TTC549 (cell line): ENCODE measurements around the gene HNF1B.
"Not testable (repeated sequence)": the region's sequence is repeated elsewhere in the genome, so short reads cannot be mapped to it uniquely, and the experiment has no call there.

Source experiments
- FAIRE-seq: peaks from 2 replicates; lab custom pipeline; 2012; peaks lifted over from hg19 to GRCh38; lab: Jason Lieb, UNC

Gene HNF1B

GRCh38 chr17:37744961-37745800 is at the start of gene HNF1B:
Gene HNF1B (minus strand): TSS chr17:37745059. CDS start chr17:37744884, 175 bp downstream.
- FAIRE-seq: no peak

DNA sequence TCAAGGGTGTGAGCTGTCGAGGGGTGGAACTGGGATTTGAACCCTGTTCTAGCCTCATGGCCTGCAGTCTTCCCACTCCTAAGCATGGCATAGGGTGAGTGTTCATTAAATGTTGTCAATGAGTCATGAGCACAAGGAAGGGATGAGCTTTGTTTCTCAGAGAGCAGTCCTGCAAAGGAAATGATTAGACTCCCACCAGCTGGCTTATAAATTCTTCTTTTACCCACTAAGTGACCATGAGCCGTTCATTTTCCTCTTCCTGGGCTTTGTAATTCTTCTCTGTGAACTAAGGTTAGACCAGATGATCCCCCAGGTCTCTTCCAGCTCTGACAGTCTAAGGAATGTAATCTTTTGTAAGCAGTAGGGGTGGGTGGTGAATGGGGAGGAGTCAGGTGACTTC is 47.9 kb upstream of the HNF1B start:
- FAIRE-seq: no peak

DNA sequence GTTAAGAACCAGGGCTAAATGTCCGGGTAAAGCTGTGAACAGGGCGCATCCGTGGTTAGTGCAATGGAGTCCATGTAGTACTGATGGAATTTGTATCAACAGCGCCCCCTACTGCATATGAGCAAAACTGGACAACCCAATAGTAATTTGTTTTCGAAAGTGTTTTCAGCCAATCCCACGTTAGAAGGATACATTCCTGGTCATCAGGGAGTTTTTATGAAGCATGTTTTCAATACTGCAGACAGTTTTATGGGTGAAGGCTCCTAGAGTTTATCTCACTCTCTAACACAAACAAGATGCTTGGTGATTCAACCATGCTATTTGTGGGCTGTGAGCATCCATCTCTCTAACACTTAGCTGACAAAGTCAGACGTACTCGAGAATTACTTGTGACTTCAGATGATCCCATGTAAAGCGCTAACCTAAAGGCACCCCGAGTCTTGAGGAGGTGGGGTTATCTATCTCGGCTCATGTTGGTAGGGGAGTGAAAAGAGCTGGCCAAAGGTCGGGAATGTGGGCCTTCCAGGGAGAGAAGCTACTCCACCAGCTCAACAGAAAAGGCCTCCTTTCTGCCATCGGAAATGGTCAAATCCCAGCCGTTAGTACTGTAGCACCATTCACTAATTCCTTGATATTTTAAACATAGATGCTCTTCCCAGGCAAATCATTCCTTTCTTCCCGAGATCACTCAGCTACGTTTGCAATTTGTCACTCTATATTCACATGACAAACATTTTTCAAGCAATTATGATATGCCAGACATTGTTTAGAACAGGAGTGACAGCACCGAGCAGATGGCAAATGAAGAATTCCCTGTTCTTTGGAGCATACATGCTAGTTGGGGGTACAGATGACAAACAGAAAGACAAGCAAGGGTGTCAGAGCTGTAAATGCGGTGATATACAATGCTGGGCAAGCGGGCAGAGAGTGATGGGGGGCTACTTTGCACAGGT is 46.9 kb upstream of the HNF1B start:
- FAIRE-seq: no peak

DNA sequence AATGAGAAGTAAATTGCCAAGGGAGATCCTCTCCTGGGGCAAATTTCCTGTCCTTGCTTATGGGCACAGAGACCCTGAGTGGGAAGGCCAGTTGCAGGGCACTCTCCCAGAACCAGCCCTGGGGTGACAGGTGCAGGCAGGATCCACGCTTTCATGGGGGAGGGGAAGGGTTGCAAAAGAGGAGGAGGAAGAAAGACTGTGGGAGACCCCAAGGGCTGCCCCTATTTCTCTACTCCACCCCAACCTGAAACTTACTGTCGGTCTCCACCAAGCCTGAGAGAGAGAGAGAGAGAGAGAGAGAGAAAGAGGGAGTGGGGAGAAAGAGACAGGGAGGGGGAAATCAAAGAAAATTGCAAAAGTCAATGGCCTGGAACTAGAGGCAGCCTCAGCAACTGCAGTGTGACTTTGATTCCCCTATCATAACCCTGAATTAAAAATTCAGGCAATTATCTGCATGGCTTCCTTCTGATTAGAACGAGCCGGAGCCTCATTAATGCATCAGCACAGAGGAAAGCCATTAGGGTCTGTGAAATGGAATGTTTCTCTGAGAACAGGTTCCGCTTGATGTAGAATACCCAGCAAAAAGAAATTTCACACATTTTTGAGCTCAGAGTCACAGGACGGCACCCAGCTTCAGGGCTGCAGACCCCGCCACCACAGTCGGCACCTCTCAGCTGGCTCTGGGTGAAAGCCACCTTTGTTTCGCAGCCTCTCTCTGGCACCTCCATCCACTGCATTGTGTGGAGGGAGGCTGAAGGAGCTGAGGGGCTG is 45.1 kb upstream of the HNF1B start:
- FAIRE-seq: no peak

DNA sequence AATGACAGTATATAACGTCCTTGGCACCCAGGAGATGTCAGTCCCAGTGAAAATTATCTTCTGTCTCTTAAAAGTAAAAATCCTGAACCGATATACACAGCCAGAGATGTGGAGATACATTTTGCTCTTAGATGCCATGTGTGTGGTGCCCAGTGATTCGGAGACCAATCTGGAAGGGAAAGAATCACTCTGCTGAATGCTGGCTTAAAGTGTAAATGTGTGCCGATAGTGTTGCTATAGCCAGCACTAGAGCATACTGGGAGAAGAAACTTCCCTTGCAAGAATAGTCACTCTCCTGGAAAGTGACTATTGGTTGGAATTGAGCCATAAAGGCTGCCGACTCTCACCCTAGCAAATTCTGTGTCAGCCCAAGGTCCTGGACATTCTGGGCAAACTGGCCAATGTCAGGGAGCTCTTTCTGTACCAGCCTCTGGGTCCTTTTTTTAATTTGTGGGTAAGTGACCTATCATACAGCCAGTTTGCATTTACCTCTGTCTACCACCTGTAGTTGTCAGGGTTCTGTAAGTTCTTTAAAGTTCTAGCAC is 44.2 kb upstream of the HNF1B start:
- no peak for FAIRE-seq

- no peak for FAIRE-seq
Observed at GRCh38 chr17:37788526-37788925, 43.7 kb upstream of the HNF1B start.

DNA sequence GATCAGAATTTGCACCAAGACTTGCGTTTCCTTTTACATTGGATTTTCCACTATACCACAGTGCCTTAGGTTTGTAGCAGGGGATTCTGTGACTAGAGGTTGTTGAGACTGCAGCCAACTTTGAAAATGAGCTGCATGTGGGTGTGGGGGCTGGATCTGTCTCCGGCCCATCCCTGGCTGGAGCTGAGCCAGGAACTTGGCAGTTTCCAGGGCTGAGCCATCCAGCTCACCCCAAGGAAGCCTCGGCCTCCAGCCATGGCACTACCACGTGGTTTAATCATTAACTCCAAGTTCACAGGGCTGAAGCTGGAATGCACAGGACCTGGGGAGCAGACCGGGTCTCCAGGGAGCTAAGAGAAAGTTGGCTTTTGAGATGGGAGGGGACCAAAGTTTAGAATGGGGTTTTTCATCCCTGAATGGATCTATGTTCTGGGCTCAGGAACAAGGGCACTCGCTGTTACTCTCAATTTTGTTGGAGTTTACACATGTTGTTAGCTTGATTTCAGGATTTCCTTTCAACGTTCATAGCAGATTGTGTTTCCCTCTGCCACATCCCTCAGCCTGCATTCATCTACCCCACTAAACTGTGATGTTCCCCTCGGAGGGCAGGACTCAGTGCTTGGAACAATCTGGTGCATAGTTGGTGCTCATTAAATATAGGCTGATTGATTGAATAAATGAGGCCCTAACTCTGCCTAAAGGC is 42.3 kb upstream of the HNF1B start:
- no peak for FAIRE-seq

DNA sequence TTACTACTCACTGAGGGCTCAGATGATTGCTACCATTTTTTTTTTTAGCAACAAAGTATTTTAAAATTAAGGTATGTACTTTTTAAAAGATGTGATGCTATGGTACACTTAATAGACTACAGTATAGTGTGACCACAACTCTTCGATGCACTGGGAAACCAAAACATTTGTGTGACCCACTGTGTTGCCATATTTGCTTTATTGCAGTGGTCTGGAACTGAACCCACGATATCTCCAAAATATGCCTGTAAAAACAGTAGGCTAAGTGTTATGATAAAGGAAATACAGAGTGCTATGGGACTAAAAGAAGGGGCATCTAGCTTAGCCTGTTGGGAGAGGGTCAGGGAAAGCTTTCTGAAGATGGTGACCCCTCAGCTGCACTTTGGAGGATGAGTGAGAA is 41.6 kb upstream of the HNF1B start:
- no peak for FAIRE-seq

- not testable (repeated sequence) for FAIRE-seq
Observed at GRCh38 chr17:37782460-37782859, 37.6 kb upstream of the HNF1B start.

DNA sequence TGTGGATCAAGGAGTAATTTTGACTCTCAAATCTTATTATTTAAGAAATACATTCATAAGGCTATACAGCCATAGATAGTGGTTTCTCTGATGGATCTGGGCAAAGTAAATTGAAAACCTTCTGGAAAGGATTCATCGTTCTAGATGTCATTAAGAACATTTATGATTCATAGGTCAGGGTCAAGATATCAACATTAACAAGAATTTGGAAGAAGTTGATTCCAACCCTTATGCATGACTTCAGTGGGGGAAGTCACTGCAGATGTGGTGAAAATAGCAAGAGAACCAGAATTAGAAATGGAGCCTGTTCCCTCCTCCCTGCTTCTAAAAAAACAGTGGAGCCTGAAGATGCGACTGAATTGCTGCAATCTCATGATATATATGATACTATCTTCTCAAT is 36.6 kb upstream of the HNF1B start:
- FAIRE-seq: no peak

DNA sequence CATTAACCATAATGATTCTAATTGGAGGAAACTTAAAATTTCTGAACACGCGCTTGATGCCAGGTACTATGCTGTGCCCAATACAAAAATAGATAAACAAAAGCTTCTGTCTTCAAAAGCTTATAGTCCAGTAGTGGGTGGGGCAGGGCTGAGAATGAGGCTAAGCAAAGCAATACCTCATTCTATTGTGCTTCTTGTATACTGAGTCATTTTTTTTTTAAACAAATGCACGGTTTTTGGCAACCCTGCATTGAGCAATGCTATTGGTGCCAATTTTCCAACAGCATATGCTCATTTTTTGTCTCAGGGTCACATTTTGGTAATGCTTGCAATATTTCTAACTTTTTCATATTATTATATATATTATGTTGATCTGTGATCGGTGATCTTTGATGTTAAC is 34.7 kb upstream of the HNF1B start:
- no peak for FAIRE-seq

DNA sequence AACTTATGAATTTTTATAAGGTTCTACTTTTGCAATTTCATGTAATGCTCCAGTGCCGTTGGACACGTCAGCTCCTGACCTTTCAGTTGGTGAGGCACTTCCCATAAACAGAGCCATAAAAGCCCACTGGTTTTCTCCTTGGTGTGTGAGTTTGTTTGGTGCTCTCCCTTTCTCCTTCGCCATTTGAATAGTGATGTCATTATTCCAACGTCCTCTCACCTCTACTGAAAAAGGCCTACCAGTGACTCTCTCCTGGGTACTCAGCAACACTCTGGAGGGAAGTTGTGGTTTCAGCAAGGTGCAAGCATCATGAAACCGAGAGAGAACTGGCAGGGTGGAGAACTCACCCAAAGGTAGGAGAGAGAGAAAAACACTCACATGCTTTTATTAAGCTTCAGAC is 29.6 kb upstream of the HNF1B start:
- FAIRE-seq: no peak

DNA sequence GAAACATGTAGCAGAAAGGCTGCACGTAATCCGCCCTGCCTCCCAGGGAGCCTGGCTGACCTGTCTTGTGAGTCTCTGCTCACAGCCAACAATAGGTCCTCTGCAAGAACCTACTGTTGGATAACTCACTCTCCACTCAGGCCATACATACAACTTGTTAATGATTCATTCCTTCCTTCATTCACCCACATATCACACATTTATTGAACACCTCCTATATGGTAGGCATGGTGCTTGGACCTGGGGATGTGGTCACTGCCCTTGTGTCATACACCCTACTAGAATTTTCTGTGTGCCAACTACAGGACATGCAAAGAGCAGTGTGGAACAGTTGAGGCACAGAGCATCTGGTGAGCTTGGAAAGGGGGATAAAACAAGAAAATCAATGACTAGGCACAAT is 28.1 kb upstream of the HNF1B start:
- no peak for FAIRE-seq

- FAIRE-seq: no peak
Observed at GRCh38 chr17:37770631-37771518, 26.0 kb upstream of the HNF1B start.

DNA sequence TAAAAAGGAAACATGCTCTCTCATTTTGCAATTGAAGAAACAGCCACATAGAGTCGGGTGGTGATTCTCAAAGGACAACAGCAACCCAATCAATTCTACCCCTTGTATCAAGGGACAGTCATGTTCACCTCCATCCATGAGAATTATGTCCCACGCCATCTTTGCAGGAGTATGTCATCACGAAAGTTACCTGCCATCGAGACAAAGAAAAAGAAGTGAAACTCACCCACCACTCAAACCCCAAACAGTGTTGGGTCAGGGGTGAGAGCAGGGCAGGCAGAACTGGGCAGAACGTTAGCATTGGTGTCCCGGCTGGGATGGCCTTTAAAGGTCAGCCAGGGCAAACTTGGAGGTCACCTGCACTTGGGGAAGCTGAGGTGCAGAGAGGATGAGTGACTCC is 24.2 kb upstream of the HNF1B start:
- FAIRE-seq: no peak

GRCh38 chr17:37768438-37768837 is 23.6 kb upstream of the HNF1B start:
- no peak for FAIRE-seq

DNA sequence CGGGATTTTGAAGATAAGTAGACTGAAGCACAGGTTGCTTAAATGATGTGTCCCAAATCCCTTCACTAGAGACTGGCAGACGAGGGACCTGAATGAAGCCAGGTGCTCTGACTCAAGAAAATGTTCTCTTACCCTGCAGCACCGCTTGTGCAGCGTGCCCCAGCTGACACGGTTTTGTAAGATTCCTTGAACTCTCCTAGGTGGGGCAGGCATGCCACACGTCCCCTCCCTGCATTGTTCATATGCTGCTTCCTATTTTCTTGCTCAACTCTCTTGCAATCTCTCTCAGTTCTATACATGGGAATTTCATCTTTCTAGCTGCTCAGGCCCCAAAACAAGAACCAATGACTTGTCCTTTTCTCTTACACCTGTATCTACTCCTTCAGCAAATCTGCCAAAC is 22.1 kb upstream of the HNF1B start:
- FAIRE-seq: no peak

GRCh38 chr17:37764383-37764782 is 19.5 kb upstream of the HNF1B start:
- FAIRE-seq: no peak

GRCh38 chr17:37762666-37763065 is 17.8 kb upstream of the HNF1B start:
- FAIRE-seq: no peak

DNA sequence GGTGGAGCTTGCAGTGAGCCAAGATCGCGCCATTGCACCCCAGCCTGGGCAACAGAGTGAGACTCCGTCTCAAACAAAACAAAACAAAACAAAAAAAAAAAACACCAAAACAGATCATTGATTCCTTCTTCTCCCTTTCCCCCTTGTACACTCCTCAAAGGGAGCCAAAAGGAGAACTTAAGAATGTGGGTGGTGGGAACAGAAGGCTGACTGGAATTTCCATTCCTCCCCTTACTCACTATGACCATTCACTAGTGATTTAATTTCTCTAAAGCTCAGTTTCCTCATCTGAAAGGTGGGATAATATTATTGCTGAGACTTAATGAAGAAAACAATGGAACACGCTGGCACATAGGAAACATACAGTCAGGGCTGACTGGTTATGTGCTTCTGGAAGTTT is 17.1 kb upstream of the HNF1B start:
- FAIRE-seq: no peak

DNA sequence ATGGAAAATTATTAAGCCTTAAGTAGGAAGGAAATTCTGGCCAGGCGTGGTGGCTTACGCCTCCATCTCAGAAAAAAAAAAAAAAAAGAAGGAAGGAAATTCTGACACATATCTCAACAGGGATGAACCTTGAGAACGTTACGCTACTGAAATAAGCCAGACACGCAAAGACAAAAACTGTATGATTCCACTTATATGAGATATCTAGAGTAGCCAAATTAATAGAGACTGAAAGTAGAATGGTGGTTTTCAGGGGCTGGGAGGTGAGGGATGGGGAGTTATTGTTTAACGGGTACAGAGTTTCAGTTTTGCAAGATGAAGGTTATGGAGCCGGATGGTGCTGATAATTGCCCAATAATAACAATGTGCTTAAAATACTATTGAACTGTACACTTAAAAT is 16.2 kb upstream of the HNF1B start:
- FAIRE-seq: no peak
